GM23338 (cell line): ENCODE data around the gene PRKCH. TPM values are rescaled to one million over a fixed set of nuclear protein-coding genes. Genes with fewer than 3 reads are reported as not detected.

Experiments
- ATAC-seq: fragments of 200-7000 bp; cut with Tn5 transposase; 3 replicates; pipeline ENCODE4 v1.9.1; 2020
- DNase-seq: peaks from one replicate; pipeline ENCODE4 v3.0.0-alpha.2; 2015; ENCODE audit warnings: low spot score
- H2AFZ ChIP-seq: fragments of 200-600 bp; sonication (generic); 2 replicates; pipeline ENCODE4 v1.8.0; 2016; ENCODE audit warnings: antibody characterized with exemption, mild to moderate bottlenecking, moderate library complexity
- H3F3A ChIP-seq: fragments of 200-600 bp; sonication (generic); replicated peaks from 2 replicates; pipeline ENCODE4 v1.8.0; 2017; ENCODE audit warnings: antibody characterized with exemption, mixed run types, low read depth
- H3K27ac ChIP-seq: fragments of 200-600 bp; sonication (generic); 2 replicates; pipeline ENCODE4 v1.6.1; 2016; ENCODE audit warnings: low read depth
- H3K27me3 ChIP-seq: fragments of 200-600 bp; sonication (generic); 2 replicates; pipeline ENCODE4 v1.8.0; 2016; ENCODE audit warnings: mild to moderate bottlenecking, mixed run types, moderate library complexity; ENCODE audit not compliant: insufficient read depth
- H3K36me3 ChIP-seq: fragments of 200-600 bp; sonication (generic); 2 replicates; pipeline ENCODE4 v1.8.0; 2016; ENCODE audit warnings: mild to moderate bottlenecking; ENCODE audit not compliant: insufficient read depth
- H3K4me1 ChIP-seq: fragments of 200-600 bp; sonication (generic); 2 replicates; pipeline ENCODE4 v1.8.0; 2016; ENCODE audit warnings: mild to moderate bottlenecking, moderate library complexity; ENCODE audit not compliant: insufficient read depth
- H3K4me2 ChIP-seq: fragments of 200-600 bp; sonication (generic); 2 replicates; pipeline ENCODE4 v1.7.1; 2017; ENCODE audit warnings: mixed run types
- H3K4me3 ChIP-seq: fragments of 200-600 bp; sonication (generic); 2 replicates; pipeline ENCODE4 v1.6.1; 2016; ENCODE audit warnings: mixed run types
- H3K79me2 ChIP-seq: fragments of 200-600 bp; sonication (generic); replicated peaks from 2 replicates; pipeline ENCODE4 v1.8.0; 2017; ENCODE audit warnings: mild to moderate bottlenecking; ENCODE audit not compliant: insufficient read depth
- H3K9me2 ChIP-seq: fragments of 200-600 bp; sonication (generic); 2 replicates; pipeline ENCODE4 v1.8.0; 2017; ENCODE audit not compliant: insufficient read depth
- H4K20me1 ChIP-seq: fragments of 200-600 bp; sonication (generic); replicated peaks from 2 replicates; pipeline ENCODE4 v1.8.0; 2017; ENCODE audit warnings: mild to moderate bottlenecking; ENCODE audit not compliant: insufficient read depth
- H3K27ac Mint-ChIP-seq: 2 replicates; pipeline ENCODE4 v1.8.0; 2020; ENCODE audit warnings: inconsistent platforms, mild to moderate bottlenecking, moderate library complexity, mixed read lengths
- H3K27me3 Mint-ChIP-seq: 3 replicates; pipeline ENCODE4 v1.8.0; 2022; ENCODE audit warnings: low read depth, mild to moderate bottlenecking, moderate library complexity, mixed read lengths, inconsistent platforms; ENCODE audit not compliant: insufficient read depth, poor library complexity
- H3K36me3 Mint-ChIP-seq: 3 replicates; pipeline ENCODE4 v1.8.0; 2021; ENCODE audit warnings: low read depth, mild to moderate bottlenecking, inconsistent platforms, moderate library complexity, mixed read lengths
- H3K4me1 Mint-ChIP-seq: 3 replicates; pipeline ENCODE4 v1.8.0; 2020; ENCODE audit warnings: mild to moderate bottlenecking, inconsistent platforms, mixed read lengths
- H3K4me3 Mint-ChIP-seq: 3 replicates; pipeline ENCODE4 v1.8.0; 2021; ENCODE audit warnings: moderate library complexity, mild to moderate bottlenecking, inconsistent platforms, mixed read lengths
- H3K9me3 Mint-ChIP-seq: 3 replicates; pipeline ENCODE4 v1.8.0; 2020; ENCODE audit warnings: moderate library complexity, mild to moderate bottlenecking, inconsistent platforms, mixed read lengths
- CREB1 ChIP-seq: fragments of 250-450 bp; sonication (Bioruptor Pico); IDR thresholded peaks from 2 replicates; pipeline ENCODE4 v1.5.0; 2020; ENCODE audit warnings: low read depth, mild to moderate bottlenecking, moderate library complexity
- CTCF ChIP-seq, 2 experiments: fragments of 200-600 bp in 1 of 2; sonication (generic) in 1 of 2; conservative IDR thresholded peaks; 2 replicates each; pipeline versions ENCODE4 v1.5.1 to v1.6.1; 2016 to 2017; ENCODE audit warnings: antibody characterized with exemption in 2 of 2, low read depth in 2 of 2, mild to moderate bottlenecking in 2 of 2, moderate library complexity in 1 of 2
- ETS1 ChIP-seq: IDR thresholded peaks from 2 replicates; pipeline ENCODE4 v1.6.1; 2016; ENCODE audit warnings: antibody characterized with exemption
- JUNB ChIP-seq: IDR thresholded peaks from one replicate; pipeline ENCODE4 v1.6.1; 2016; ENCODE audit warnings: antibody characterized with exemption; ENCODE audit not compliant: unreplicated experiment
- NANOG ChIP-seq: IDR thresholded peaks from 2 replicates; pipeline ENCODE4 v1.6.1; 2016; ENCODE audit warnings: antibody characterized with exemption, borderline replicate concordance
- REST ChIP-seq: IDR thresholded peaks from one replicate; pipeline ENCODE4 v1.6.1; 2018; ENCODE audit warnings: antibody characterized with exemption; ENCODE audit not compliant: unreplicated experiment
- STAT1 ChIP-seq: IDR thresholded peaks from one replicate; pipeline ENCODE4 v1.6.1; 2016; ENCODE audit warnings: antibody characterized with exemption; ENCODE audit not compliant: unreplicated experiment
- ZNF114 ChIP-seq: fragments of 250-450 bp; sonication (Bioruptor Pico); IDR thresholded peaks from 2 replicates; pipeline ENCODE4 v1.5.0; 2020; ENCODE audit warnings: mild to moderate bottlenecking, moderate library complexity
- polyA plus RNA-seq: library from polyadenylated mRNA; unstranded; fragments of >200 nt; fragmentation: Nextera tagmentation; extraction: Ambion mirVana; gene quantifications from 2 replicates; pipeline ENCODE4 v1.2.1, GENCODE V29; 2016
- total RNA-seq: library from RNA; depleted of rRNA; stranded (reverse); fragments of >200 nt; shearing (Covaris generic); gene quantifications from 2 replicates; pipeline ENCODE4 v1.2.3, GENCODE V29; 2014

PRKCH gene
- total and polyA plus RNA-seq, 2 experiments from 2014 or later, result 5.4 to 10.1 TPM

- Mint-ChIP-seq H3K4me3 (no peak overlapping the region), H3K27me3 (peaks cover 5% of the 10 kb centered on the region), H3K9me3 (no peaks in the 10 kb centered on the region), H3K27ac (no peak overlapping the region), H3K36me3 (no peaks in the 10 kb centered on the region), H3K4me1 (peaks cover 22% of the 10 kb centered on the region)
- H3K4me3 ChIP-seq, result no peak overlapping the region
- H3K4me2 ChIP-seq, result no peak overlapping the region
- H3K27me3 ChIP-seq, result no peaks in the 10 kb centered on the region
- H2AFZ ChIP-seq, result no peak overlapping the region
- no peak overlapping the region for H3K27ac ChIP-seq
- H3K79me2 ChIP-seq, result no peaks in the 10 kb centered on the region
- ATAC-seq (no peak), DNase-seq (no peak)
- no peaks in the 10 kb centered on the region for H4K20me1 ChIP-seq
- peaks cover 9% of the 10 kb centered on the region for H3K4me1 ChIP-seq
- TF ChIP-seq NANOG (no peak), CTCF (conservative IDR thresholded peaks at IDR 0.05; ENCODE audit: low read depth in 2 of 2) (no peak), ETS1 (no peak), ZNF114 (CRISPR knock-in tag) (no peak)
- H3K36me3 ChIP-seq, result no peaks in the 10 kb centered on the region
- no peaks in the 10 kb centered on the region for H3F3A ChIP-seq
- H3K9me2 ChIP-seq, result peaks cover 8% of the 10 kb centered on the region; the same call in 1 of the 2 replicates
These were observed 230.0 kb downstream of the PRKCH start for GRCh38 chr14:61551384-61551783.

GRCh38 chr14:61552241-61552640 lies 230.9 kb downstream of the PRKCH start:
- DNase-seq, result no peak
- Mint-ChIP-seq H3K27ac (no peak overlapping the region), H3K9me3 (no peaks in the 10 kb centered on the region), H3K36me3 (no peaks in the 10 kb centered on the region), H3K27me3 (peaks cover 5% of the 10 kb centered on the region), H3K4me3 (no peak overlapping the region), H3K4me1 (peaks cover 17% of the 10 kb centered on the region)
- no peak for ATAC-seq
- Histone ChIP-seq H3K27me3 (no peaks in the 10 kb centered on the region), H3K4me1 (peaks cover 9% of the 10 kb centered on the region), H3K79me2 (no peaks in the 10 kb centered on the region), H3K4me3 (no peak overlapping the region), H3K9me2 (peaks cover 8% of the 10 kb centered on the region; the same call in 1 of the 2 replicates), H3K27ac (peak overlapping the region; percentile 47; the same call in 1 of the 2 replicates), H4K20me1 (no peaks in the 10 kb centered on the region), H3K4me2 (no peak overlapping the region), H3K36me3 (no peaks in the 10 kb centered on the region), H3F3A (no peaks in the 10 kb centered on the region), H2AFZ (no peak overlapping the region)
- TF ChIP-seq JUNB (no peak), CREB1 (CRISPR knock-in tag) (no peak), ETS1 (no peak), ZNF114 (CRISPR knock-in tag) (no peak), NANOG (no peak), CTCF (conservative IDR thresholded peaks at IDR 0.05; ENCODE audit: low read depth in 2 of 2) (no peak), REST (no peak), STAT1 (no peak)
